ENCODE results near the gene ITIH4. TPM values are rescaled to one million over a fixed set of nuclear protein-coding genes. Genes with fewer than 3 reads are reported as not detected.

ITIH4 gene
- total and polyA plus RNA-seq, 10 of the 15 experiments (the other 5 are each of a cell fraction or from before 2014, with no cell fraction given): 0.64 to 4.1 (median 1.3) TPM

DNA sequence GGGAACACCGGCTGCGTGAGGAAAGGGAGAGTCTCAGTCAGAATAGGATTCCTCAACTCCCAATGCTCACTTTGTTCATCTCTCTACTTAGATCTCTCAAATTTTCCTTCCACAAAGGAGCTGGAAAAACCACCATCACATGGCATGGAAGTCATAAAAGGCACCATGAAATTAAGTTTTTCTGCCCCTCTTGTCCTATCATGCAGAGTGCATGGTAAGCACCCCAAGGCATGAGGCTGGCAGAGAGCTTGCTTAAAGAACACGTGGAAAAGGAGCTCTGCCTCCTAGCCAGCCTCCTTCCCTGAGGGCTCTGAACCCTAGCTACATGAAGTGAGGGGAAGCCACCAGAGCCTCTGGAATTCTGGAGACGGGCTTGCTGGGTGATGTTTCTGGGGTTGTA is 49.1 kb upstream of the ITIH4 start:
- peaks cover 22% of the 10 kb centered on the region for H3K4me1 ChIP-seq (ENCODE audit: control insufficient read depth, insufficient read depth, low read length)
- no peaks in the 10 kb centered on the region for H4K20me1 ChIP-seq (ENCODE audit: control insufficient read depth, insufficient read depth)
- H3K27me3 ChIP-seq (replicated peaks in 1 of 2; ENCODE audit: control insufficient read depth in 2 of 2, insufficient read depth in 2 of 2, low read length in 1 of 2): no peaks in the 10 kb centered on the region
- H3K4me2 ChIP-seq (ENCODE audit: control insufficient read depth, insufficient read depth): no peak overlapping the region; the same call in 1 of the 2 replicates
- ATAC-seq (no peak), DNase-seq (ENCODE audit: low read depth, low spot score) (no peak), FAIRE-seq (no peak)
- no peak overlapping the region for H3K9ac ChIP-seq (ENCODE audit: control insufficient read depth, insufficient read depth, low read length)
- WGBS (ENCODE audit: insufficient coverage, insufficient replicate concordance, low lambda C conversion rate, missing lambda C conversion rate): 87% methylated on average over 4 of the region's 4 CpGs
- H3K36me3 ChIP-seq (ENCODE audit: control insufficient read depth in 2 of 2, insufficient read depth in 2 of 2, low read length in 1 of 2): peaks cover 1 to 7% of the 10 kb centered on the region in 2 experiments; a peak in 2 of 4 replicates
- in situ Hi-C loops (cut with MboI): no loop called here
- TF ChIP-seq, protein P1, sequence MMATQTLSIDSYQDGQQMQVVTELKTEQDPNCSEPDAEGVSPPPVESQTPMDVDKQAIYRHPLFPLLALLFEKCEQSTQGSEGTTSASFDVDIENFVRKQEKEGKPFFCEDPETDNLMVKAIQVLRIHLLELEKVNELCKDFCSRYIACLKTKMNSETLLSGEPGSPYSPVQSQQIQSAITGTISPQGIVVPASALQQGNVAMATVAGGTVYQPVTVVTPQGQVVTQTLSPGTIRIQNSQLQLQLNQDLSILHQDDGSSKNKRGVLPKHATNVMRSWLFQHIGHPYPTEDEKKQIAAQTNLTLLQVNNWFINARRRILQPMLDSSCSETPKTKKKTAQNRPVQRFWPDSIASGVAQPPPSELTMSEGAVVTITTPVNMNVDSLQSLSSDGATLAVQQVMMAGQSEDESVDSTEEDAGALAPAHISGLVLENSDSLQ (IDR thresholded peaks at IDR 0.05): no peak
- TF ChIP-seq, protein P2, sequence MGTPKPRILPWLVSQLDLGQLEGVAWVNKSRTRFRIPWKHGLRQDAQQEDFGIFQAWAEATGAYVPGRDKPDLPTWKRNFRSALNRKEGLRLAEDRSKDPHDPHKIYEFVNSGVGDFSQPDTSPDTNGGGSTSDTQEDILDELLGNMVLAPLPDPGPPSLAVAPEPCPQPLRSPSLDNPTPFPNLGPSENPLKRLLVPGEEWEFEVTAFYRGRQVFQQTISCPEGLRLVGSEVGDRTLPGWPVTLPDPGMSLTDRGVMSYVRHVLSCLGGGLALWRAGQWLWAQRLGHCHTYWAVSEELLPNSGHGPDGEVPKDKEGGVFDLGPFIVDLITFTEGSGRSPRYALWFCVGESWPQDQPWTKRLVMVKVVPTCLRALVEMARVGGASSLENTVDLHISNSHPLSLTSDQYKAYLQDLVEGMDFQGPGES (IDR thresholded peaks at IDR 0.05): no peak
- TF ChIP-seq NR2C2 (IDR thresholded peaks at IDR 0.05; ENCODE audit: borderline replicate concordance, control insufficient read depth, insufficient read length, low read depth): no peak
- no peak for TF ChIP-seq SREBF2 (IDR thresholded peaks at IDR 0.05; ENCODE audit: low read length)
- no peak for TF ChIP-seq YBX1 (IDR thresholded peaks at IDR 0.05)
- no peak for TF ChIP-seq KAT2A (conservative IDR thresholded peaks at IDR 0.05; ENCODE audit: control insufficient read depth, low read depth, low read length)
- no peak for TF ChIP-seq TCF3 (IDR thresholded peaks at IDR 0.05; ENCODE audit: borderline replicate concordance, insufficient read depth, low read depth, low read length)
- no peak for TF ChIP-seq SIX5 (IDR thresholded peaks at IDR 0.05; ENCODE audit: low read depth, low read length, severe bottlenecking)
- TF ChIP-seq, protein P3, sequence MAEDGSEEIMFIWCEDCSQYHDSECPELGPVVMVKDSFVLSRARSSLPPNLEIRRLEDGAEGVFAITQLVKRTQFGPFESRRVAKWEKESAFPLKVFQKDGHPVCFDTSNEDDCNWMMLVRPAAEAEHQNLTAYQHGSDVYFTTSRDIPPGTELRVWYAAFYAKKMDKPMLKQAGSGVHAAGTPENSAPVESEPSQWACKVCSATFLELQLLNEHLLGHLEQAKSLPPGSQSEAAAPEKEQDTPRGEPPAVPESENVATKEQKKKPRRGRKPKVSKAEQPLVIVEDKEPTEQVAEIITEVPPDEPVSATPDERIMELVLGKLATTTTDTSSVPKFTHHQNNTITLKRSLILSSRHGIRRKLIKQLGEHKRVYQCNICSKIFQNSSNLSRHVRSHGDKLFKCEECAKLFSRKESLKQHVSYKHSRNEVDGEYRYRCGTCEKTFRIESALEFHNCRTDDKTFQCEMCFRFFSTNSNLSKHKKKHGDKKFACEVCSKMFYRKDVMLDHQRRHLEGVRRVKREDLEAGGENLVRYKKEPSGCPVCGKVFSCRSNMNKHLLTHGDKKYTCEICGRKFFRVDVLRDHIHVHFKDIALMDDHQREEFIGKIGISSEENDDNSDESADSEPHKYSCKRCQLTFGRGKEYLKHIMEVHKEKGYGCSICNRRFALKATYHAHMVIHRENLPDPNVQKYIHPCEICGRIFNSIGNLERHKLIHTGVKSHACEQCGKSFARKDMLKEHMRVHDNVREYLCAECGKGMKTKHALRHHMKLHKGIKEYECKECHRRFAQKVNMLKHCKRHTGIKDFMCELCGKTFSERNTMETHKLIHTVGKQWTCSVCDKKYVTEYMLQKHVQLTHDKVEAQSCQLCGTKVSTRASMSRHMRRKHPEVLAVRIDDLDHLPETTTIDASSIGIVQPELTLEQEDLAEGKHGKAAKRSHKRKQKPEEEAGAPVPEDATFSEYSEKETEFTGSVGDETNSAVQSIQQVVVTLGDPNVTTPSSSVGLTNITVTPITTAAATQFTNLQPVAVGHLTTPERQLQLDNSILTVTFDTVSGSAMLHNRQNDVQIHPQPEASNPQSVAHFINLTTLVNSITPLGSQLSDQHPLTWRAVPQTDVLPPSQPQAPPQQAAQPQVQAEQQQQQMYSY (CRISPR knock-in tag; IDR thresholded peaks at IDR 0.05): no peak
- ChIA-PET SMC1A (ENCODE audit: uncharacterized antibody, unreplicated experiment) (interaction anchor here (0.7 to 3.3 kb wide), 5 partner anchors 13 to 58 kb away, joined by 3 to 25 read pairs (median 5); no protein-coding TSS in a partner anchor), CTCF (interaction anchor here (1.0 to 4.8 kb wide), 2 partner anchors 13 to 31 kb away, joined by 4 to 28 read pairs; no protein-coding TSS in a partner anchor), POLR2A (interaction anchor here (2.5 kb wide), 1 partner anchor 13 kb away, joined by 8 read pairs; no protein-coding TSS in a partner anchor), RAD21 (ENCODE audit: unreplicated experiment) (interaction anchor here (1.3 kb wide), 1 partner anchor 14 kb away, joined by 5 read pairs; no protein-coding TSS in a partner anchor)
- no peak overlapping the region for H3K4me3 ChIP-seq
- no peak overlapping the region for H3K27ac ChIP-seq (ENCODE audit: control insufficient read depth, insufficient read depth)
- intact Hi-C loops (cut with micrococcal nuclease; ENCODE audit: unreplicated experiment): no loop called here
- H3K79me2 ChIP-seq (ENCODE audit: control insufficient read depth, insufficient read depth, low read length): peaks cover 5% of the 10 kb centered on the region
- H3K9me3 ChIP-seq (replicated peaks; ENCODE audit: control insufficient read depth, insufficient read depth, low read length): no peaks in the 10 kb centered on the region; the same call in 2 of the 3 replicates
- BruUV-seq (replicated peaks): no TSS peak
- H2AFZ ChIP-seq (ENCODE audit: control insufficient read depth, low read depth, low read length): no peak overlapping the region

Measured in GM12878 (cell line).